GM18499 (cell line): ENCODE data around the gene USP46.

Experiments
- ATAC-seq: cut with Tn5 transposase; IDR thresholded peaks from one replicate; pipeline ENCODE4 v1.9.1; 2021; ENCODE audit warnings: moderate number of reproducible peaks; ENCODE audit not compliant: insufficient read depth, unreplicated experiment

Gene USP46

GRCh38 chr4:52657618-52658501 is 1.2 kb downstream of the USP46 start:
- no peak for ATAC-seq

GRCh38 chr4:52657292-52657617 is 1.8 kb downstream of the USP46 start:
- ATAC-seq: no peak

- ATAC-seq: no peak
These were observed 3.6 kb downstream of the USP46 start for GRCh38 chr4:52655506-52655905.

GRCh38 chr4:52651996-52652672 is 7.0 kb downstream of the USP46 start:
- no peak for ATAC-seq

GRCh38 chr4:52648836-52649235 is 10.3 kb downstream of the USP46 start:
- ATAC-seq: no peak

GRCh38 chr4:52646741-52647140 is 12.4 kb downstream of the USP46 start:
- ATAC-seq: no peak

GRCh38 chr4:52646096-52646495 is 13.0 kb downstream of the USP46 start:
- ATAC-seq: no peak

- no peak for ATAC-seq
These were observed 13.8 kb downstream of the USP46 start for GRCh38 chr4:52645300-52645699.

GRCh38 chr4:52643785-52644244 is 15.3 kb downstream of the USP46 start:
- no peak for ATAC-seq

- no peak for ATAC-seq
These were observed 15.9 kb downstream of the USP46 start for GRCh38 chr4:52643190-52643589.

- peak; percentile 89 for ATAC-seq
These were observed 17.1 kb downstream of the USP46 start for GRCh38 chr4:52641854-52642563.

- ATAC-seq: no peak
These were observed 18.1 kb downstream of the USP46 start for GRCh38 chr4:52640808-52641565.

GRCh38 chr4:52638717-52639116 is 20.4 kb downstream of the USP46 start:
- peak; percentile 27 for ATAC-seq

- no peak for ATAC-seq
These were observed 22.0 kb downstream of the USP46 start for GRCh38 chr4:52637116-52637515.

GRCh38 chr4:52635560-52635959 is 23.5 kb downstream of the USP46 start:
- no peak for ATAC-seq

- no peak for ATAC-seq
These were observed 24.0 kb downstream of the USP46 start for GRCh38 chr4:52635130-52635529.

GRCh38 chr4:52633846-52634245 is 25.3 kb downstream of the USP46 start:
- no peak for ATAC-seq

- ATAC-seq: no peak
These were observed 30.1 kb downstream of the USP46 start for GRCh38 chr4:52628974-52629373.

GRCh38 chr4:52628543-52628942 is 30.6 kb downstream of the USP46 start:
- ATAC-seq: no peak

GRCh38 chr4:52627876-52628275 is 31.2 kb downstream of the USP46 start:
- no peak for ATAC-seq
